GM12801 (cell line): ENCODE measurements around the gene PIK3R2.

Experiments
- TF ChIP-seq, protein P1 (sequence below): IDR thresholded peaks from one replicate; pipeline ENCODE4 v1.5.1; 2011; ENCODE audit warnings: control low read depth; ENCODE audit not compliant: insufficient read length; ENCODE audit errors: extremely low read depth

PIK3R2 gene

GRCh38 chr19:18202778-18203407 lies 49.9 kb downstream of the PIK3R2 start:
- TF ChIP-seq, protein P1, sequence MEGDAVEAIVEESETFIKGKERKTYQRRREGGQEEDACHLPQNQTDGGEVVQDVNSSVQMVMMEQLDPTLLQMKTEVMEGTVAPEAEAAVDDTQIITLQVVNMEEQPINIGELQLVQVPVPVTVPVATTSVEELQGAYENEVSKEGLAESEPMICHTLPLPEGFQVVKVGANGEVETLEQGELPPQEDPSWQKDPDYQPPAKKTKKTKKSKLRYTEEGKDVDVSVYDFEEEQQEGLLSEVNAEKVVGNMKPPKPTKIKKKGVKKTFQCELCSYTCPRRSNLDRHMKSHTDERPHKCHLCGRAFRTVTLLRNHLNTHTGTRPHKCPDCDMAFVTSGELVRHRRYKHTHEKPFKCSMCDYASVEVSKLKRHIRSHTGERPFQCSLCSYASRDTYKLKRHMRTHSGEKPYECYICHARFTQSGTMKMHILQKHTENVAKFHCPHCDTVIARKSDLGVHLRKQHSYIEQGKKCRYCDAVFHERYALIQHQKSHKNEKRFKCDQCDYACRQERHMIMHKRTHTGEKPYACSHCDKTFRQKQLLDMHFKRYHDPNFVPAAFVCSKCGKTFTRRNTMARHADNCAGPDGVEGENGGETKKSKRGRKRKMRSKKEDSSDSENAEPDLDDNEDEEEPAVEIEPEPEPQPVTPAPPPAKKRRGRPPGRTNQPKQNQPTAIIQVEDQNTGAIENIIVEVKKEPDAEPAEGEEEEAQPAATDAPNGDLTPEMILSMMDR = no peak

DNA sequence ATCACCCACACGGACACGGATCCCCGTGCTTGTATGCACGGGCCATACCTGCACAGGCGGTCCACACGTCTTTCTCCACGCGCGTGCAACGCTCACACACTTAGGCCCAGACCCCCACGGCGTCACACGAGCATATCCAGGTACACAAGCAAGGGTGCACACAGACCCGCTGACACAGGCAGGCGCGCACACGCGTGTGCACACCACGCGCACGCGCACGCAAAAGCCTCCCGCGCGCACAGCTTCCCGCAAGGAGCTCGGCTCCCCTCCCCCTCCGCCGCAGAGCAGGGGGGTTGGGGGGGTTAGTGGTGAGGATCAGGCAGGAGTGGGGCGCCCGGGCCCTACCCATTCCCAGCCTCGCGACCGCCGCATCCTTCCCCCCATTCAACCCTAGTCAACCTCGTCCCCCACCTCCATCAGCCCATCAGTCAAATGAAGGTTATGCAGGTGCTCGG lies 50.5 kb downstream of the PIK3R2 start:
- TF ChIP-seq, protein P1 = no peak

DNA sequence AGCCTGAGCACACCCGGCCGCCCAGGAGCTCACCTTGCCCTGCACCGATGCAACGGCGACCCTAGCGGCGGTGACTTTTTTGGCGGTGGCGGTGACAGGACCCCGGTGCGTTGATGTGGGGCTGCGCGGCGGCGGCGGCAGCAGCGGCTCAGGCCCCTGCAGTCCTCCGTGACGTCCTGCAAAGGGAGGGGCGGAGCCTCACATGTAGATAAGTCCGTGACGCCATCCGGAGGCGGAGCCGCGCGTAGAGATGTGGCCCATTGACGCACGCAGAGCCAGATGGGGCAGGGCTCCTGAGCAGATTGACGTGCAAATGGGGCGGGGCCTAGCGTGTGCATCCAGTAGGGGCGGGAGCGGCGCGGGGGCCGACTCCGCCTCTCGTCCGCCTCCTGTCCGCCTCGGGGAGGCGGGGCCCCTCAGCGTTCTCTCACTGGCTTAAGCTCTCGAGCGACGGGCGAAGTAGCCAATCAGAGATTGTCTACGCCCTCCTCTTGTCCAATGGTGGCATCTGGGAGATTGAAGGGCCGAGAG lies 51.0 kb downstream of the PIK3R2 start, which contains the start of gene RAB3A:
RAB3A (minus strand) TSS at position 180 of the 531 bp plus-strand sequence. CDS start 1,302 bp downstream, outside the sequence.
- TF ChIP-seq, protein P1 = no peak

GRCh38 chr19:18204394-18205199 lies 51.6 kb downstream of the PIK3R2 start:
- TF ChIP-seq, protein P1 = no peak

DNA sequence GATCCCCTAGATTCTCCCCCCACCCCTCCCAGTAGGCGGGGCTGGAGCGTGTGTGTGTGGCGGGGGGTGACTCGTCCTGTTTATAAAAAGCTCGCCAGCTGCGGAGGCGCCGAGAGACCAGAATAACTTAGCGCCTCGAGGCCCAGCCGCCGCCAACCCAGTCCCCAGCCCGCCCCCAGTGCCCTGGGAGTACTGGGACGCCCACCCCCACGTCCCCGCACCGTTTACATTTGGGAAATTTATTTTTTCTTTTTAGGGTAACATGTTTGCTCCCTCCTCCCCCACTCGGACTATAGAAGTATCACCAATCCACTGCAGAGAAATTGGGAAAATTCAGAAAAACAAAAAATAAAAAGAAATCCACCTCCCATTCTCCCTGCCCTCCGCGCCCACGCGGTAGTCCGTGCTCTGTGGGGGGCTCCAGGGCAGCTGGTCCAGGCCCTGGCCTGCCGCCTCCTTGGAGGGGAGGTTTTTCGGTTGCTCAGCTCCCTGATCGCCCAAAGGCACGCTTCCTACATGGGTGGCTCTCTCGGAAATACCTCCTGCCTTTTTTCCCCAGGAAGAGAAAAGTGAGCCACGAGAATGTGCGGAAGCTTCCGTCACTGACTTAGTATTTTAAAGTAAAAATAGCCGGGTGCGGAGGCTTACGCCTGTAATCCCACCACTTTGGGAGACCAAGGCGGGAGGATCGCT lies 52.4 kb downstream of the PIK3R2 start:
- TF ChIP-seq, protein P1 = no peak

GRCh38 chr19:18206018-18206417 lies 53.1 kb downstream of the PIK3R2 start:
- TF ChIP-seq, protein P1 = no peak
